Activated CD4-positive, alpha-beta T cell treated with anti-CD3 and anti-CD28 coated beads, Interleukin-2, amount 50 U/mL, for 4 hours (primary cell): ENCODE data around the gene INSYN2A.

Experiments
- DNase-seq, 2 experiments: peaks; one replicate each; pipeline ENCODE4 v3.0.0-alpha.2; 2020

The INSYN2A gene

GRCh38 chr10:127151981-127152699 lies 44.3 kb downstream of the INSYN2A start:
- DNase-seq, result no peak

GRCh38 chr10:127151541-127151940 lies 44.9 kb downstream of the INSYN2A start:
- DNase-seq, result no peak

GRCh38 chr10:127150136-127150535 lies 46.3 kb downstream of the INSYN2A start:
- DNase-seq, result no peak

GRCh38 chr10:127149501-127150081 lies 46.8 kb downstream of the INSYN2A start:
- DNase-seq, result no peak

GRCh38 chr10:127148933-127149220 lies 47.5 kb downstream of the INSYN2A start:
- DNase-seq, result no peak

GRCh38 chr10:127148066-127148932 lies 48.1 kb downstream of the INSYN2A start:
- no peak for DNase-seq

GRCh38 chr10:127146661-127147060 lies 49.7 kb downstream of the INSYN2A start:
- no peak for DNase-seq
